Posterior cingulate gyrus (tissue), 11 donors: ENCODE results near the gene SLC25A11.

Source experiments
- DNase-seq, 10 donors: peaks; one replicate each; pipeline versions ENCODE4 v3.0.0 to v3.0.0-alpha.2; 2020 to 2021; ENCODE audit warnings: mixed read lengths in 3 of 10
- intact Hi-C: fragments of 100-400 bp; cut with DNase I; formaldehyde crosslinking; loops from one replicate; pipeline ENCODE4 v1.15.1; 2023

SLC25A11 gene

GRCh38 chr17:4939796-4940554, at the start of gene SLC25A11, which contains the start of gene RNF167:
SLC25A11 (minus strand) TSS chr17:4940046; CDS start chr17:4939910, 136 bp downstream.
RNF167 (plus strand) TSS chr17:4940268; CDS start chr17:4940910, 642 bp downstream.
- intact Hi-C loops: loop anchor here (2.0 kb wide), 1 partner anchor 27 kb away; the partner anchor contains the start of gene SPAG7
- DNase-seq: peak; percentile 90 to 99 (median 94)

GRCh38 chr17:4987767-4988567, 48.1 kb upstream of the SLC25A11 start:
- intact Hi-C loops: loop anchor here (5.0 kb wide), 1 partner anchor 41 kb away; the partner anchor contains the start of gene PFN1
- DNase-seq: no peak

- intact Hi-C loops: loop anchor here (5.0 kb wide), 1 partner anchor 40 kb away; the partner anchor contains the start of gene PFN1
- DNase-seq: peak; percentile 82 to 98 (median 90)
Observed at GRCh38 chr17:4986951-4987766, 47.3 kb upstream of the SLC25A11 start, which contains the start of gene CAMTA2. CAMTA2 (minus strand) TSS chr17:4987675; CDS start chr17:4986222, 1,453 bp downstream.

GRCh38 chr17:4986403-4986802, 46.6 kb upstream of the SLC25A11 start:
- DNase-seq: no peak

GRCh38 chr17:4982305-4982704, 42.5 kb upstream of the SLC25A11 start:
- peak in 1 of 10 donors; percentile 5 for DNase-seq
- intact Hi-C loops: loop anchor here (5.0 kb wide), 1 partner anchor 80 kb away; no protein-coding TSS in a partner anchor

More at GRCh38 chr17:4986403-4986802, 46.6 kb upstream of the SLC25A11 start:
- intact Hi-C loops: loop anchor here (5.0 kb wide), 1 partner anchor 39 kb away; the partner anchor contains the start of gene PFN1

GRCh38 chr17:4980644-4981216, 40.9 kb upstream of the SLC25A11 start:
- peak in 1 of 10 donors; percentile 55 for DNase-seq
- intact Hi-C loops: loop anchor here (5.0 kb wide), 1 partner anchor 82 kb away; no protein-coding TSS in a partner anchor

GRCh38 chr17:4978726-4979125, 38.9 kb upstream of the SLC25A11 start:
- intact Hi-C loops: no loop called here
- DNase-seq: peak in 1 of 10 donors; percentile 2

- intact Hi-C loops: no loop called here
- peak in 1 of 10 donors; percentile 81 for DNase-seq
Observed at GRCh38 chr17:4974115-4974670, 34.3 kb upstream of the SLC25A11 start.

- intact Hi-C loops: no loop called here
- DNase-seq: peak in 1 of 10 donors; percentile 62
Observed at GRCh38 chr17:4973256-4974114, 33.6 kb upstream of the SLC25A11 start.

GRCh38 chr17:4972752-4973151, 32.9 kb upstream of the SLC25A11 start:
- peak in 1 of 10 donors; percentile 65 for DNase-seq
- intact Hi-C loops: no loop called here

GRCh38 chr17:4972322-4972721, 32.5 kb upstream of the SLC25A11 start:
- intact Hi-C loops: no loop called here
- DNase-seq: peak in 1 of 10 donors; percentile 50

- peak in 1 of 10 donors; percentile 71 for DNase-seq
- intact Hi-C loops: no loop called here
Observed at GRCh38 chr17:4971826-4972225, 32.0 kb upstream of the SLC25A11 start.

GRCh38 chr17:4970273-4970672, 30.4 kb upstream of the SLC25A11 start:
- intact Hi-C loops: no loop called here
- DNase-seq: peak in 1 of 10 donors; percentile 49

GRCh38 chr17:4969551-4970173, 29.8 kb upstream of the SLC25A11 start:
- DNase-seq: peak in 1 of 10 donors; percentile 52
- intact Hi-C loops: loop anchor here (10.0 kb wide), 1 partner anchor 65 kb away; the partner anchor contains the start of gene CHRNE

- intact Hi-C loops: loop anchor here (10.0 kb wide), 1 partner anchor 64 kb away; the partner anchor contains the start of gene CHRNE
- peak in 2 of 10 donors; percentile 81 to 88 for DNase-seq
Observed at GRCh38 chr17:4969047-4969550, 29.3 kb upstream of the SLC25A11 start.

- intact Hi-C loops: loop anchor here (10.0 kb wide), 1 partner anchor 64 kb away; the partner anchor contains the start of gene CHRNE
Observed at GRCh38 chr17:4968486-4969046, 28.7 kb upstream of the SLC25A11 start.

More at GRCh38 chr17:4968486-4969046, 28.7 kb upstream of the SLC25A11 start:
- DNase-seq: peak in 3 of 10 donors; percentile 29 to 77 (median 68)
